Measurements from ENCODE around the gene MYO18B.

GRCh38 chr22:26038365-26038764 is 296.4 kb downstream of the MYO18B start:
- TF ChIP-seq POLR2A (IDR thresholded peaks at IDR 0.05) = no peak
- no peak for TF ChIP-seq EP300 (IDR thresholded peaks at IDR 0.05)
- TF ChIP-seq CTCF (IDR thresholded peaks at IDR 0.05) = no peak

All from ovary (tissue), 3 donors.